Measurements from ENCODE around the gene LDB1.

The LDB1 gene

DNA sequence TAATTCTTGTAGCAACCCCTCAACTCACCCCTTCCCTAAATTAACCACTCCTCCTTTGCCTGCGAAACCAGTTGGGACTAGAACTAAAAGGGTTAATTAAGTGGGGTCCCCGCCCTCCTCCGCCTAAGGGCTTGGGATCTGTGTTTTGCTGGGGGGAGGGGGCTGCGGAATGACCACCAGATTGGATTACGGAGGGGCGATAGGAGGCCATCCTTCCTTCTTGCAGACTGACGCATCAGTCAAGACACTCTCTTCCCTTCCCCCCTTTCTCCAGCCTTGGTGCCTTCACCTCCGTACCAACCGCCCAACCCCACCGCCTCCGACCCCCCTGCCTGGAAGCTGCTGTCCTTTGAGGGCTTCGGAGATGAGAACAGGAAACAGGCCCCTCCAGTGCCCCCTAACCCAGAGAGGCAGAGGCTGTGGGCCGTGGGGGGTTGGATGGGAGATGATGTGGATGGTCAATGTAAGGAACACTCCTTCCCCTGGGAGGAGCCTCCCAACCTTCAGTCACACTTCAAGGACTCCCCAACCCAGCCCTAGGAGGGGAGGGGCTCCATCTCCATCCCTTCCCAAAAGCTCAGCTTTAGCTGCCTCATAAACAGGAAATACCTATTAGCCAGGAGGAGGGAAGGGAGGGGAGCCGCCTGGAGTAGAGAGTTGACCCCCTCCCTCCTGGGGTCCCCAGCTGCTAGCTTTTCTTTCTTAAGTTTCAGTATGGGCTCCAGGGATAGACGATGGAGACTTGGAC is 997 bp upstream of the LDB1 start:
- TF ChIP-seq CREB1 (IDR thresholded peaks at IDR 0.05; ENCODE audit: low read depth) (no peak), NFIC (IDR thresholded peaks at IDR 0.05) (no peak), EGR1 (IDR thresholded peaks at IDR 0.05) (no peak), EP300 (IDR thresholded peaks at IDR 0.05; ENCODE audit: borderline replicate concordance) (no peak; the same call in 1 of the 2 replicates), ZBTB7A (IDR thresholded peaks at IDR 0.05; ENCODE audit: low read depth) (0 out of 2 replicates have a peak, but pooled peaks have one; percentile 43)
- TF ChIP-seq, protein P1, sequence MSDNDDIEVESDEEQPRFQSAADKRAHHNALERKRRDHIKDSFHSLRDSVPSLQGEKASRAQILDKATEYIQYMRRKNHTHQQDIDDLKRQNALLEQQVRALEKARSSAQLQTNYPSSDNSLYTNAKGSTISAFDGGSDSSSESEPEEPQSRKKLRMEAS (IDR thresholded peaks at IDR 0.05), result 0 out of 2 replicates have a peak, but pooled peaks have one; percentile 13

DNA sequence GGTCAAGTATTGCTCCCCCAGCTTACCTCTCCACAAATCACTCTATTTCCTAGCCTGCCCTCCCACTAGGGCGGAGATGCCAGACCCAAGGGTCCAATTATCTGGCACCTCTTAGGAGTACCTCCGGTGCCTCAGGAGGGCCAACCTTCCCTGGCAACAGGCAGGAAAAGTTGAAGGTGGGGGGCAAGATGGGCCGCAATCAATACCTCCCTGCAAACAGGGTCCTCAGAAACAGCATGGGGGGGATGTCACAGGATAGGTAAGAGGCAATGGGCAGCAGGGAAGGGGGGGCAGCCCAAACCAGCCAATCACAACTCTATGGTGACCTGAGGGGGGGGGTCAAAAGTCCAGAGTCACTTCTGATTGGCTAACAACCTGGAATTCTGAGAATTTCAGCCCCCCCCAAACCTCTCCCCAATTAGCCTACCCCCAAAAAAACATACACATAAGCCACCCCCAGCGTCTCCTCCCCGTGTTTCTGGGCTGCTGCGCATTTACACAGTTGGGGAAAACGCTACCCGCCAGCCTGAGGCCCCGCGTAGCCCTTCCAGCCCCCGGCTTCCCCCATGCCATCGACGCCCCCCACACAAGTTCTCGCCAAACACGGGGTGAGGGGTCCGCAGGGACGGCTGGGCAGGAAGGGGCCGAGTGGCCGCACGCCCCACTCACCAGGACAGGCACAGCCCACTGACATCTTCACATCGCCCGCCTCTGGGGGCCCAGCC is 589 bp downstream of the LDB1 start:
- no peak for TF ChIP-seq CREB1 (IDR thresholded peaks at IDR 0.05; ENCODE audit: low read depth)
- no peak; the same call in 1 of the 2 replicates for TF ChIP-seq TAF1 (IDR thresholded peaks at IDR 0.05; ENCODE audit: low read depth)
- no peak for TF ChIP-seq EGR1 (IDR thresholded peaks at IDR 0.05)
- TF ChIP-seq CEBPB (IDR thresholded peaks at IDR 0.05), result no peak
- no peak for TF ChIP-seq RAD21 (IDR thresholded peaks at IDR 0.05; ENCODE audit: low read depth)
- TF ChIP-seq EP300 (IDR thresholded peaks at IDR 0.05; ENCODE audit: borderline replicate concordance), result no peak
- no peak for TF ChIP-seq FOXM1 (IDR thresholded peaks at IDR 0.05; ENCODE audit: borderline replicate concordance, low read depth)
- TF ChIP-seq, protein P2, sequence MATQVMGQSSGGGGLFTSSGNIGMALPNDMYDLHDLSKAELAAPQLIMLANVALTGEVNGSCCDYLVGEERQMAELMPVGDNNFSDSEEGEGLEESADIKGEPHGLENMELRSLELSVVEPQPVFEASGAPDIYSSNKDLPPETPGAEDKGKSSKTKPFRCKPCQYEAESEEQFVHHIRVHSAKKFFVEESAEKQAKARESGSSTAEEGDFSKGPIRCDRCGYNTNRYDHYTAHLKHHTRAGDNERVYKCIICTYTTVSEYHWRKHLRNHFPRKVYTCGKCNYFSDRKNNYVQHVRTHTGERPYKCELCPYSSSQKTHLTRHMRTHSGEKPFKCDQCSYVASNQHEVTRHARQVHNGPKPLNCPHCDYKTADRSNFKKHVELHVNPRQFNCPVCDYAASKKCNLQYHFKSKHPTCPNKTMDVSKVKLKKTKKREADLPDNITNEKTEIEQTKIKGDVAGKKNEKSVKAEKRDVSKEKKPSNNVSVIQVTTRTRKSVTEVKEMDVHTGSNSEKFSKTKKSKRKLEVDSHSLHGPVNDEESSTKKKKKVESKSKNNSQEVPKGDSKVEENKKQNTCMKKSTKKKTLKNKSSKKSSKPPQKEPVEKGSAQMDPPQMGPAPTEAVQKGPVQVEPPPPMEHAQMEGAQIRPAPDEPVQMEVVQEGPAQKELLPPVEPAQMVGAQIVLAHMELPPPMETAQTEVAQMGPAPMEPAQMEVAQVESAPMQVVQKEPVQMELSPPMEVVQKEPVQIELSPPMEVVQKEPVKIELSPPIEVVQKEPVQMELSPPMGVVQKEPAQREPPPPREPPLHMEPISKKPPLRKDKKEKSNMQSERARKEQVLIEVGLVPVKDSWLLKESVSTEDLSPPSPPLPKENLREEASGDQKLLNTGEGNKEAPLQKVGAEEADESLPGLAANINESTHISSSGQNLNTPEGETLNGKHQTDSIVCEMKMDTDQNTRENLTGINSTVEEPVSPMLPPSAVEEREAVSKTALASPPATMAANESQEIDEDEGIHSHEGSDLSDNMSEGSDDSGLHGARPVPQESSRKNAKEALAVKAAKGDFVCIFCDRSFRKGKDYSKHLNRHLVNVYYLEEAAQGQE (IDR thresholded peaks at IDR 0.05; ENCODE audit: low read depth), result no peak
- peak; percentile 99 for TF ChIP-seq TEAD4 (IDR thresholded peaks at IDR 0.05)
- TF ChIP-seq NFIC (IDR thresholded peaks at IDR 0.05), result no peak; the same call in 1 of the 2 replicates
- TF ChIP-seq, protein P3, sequence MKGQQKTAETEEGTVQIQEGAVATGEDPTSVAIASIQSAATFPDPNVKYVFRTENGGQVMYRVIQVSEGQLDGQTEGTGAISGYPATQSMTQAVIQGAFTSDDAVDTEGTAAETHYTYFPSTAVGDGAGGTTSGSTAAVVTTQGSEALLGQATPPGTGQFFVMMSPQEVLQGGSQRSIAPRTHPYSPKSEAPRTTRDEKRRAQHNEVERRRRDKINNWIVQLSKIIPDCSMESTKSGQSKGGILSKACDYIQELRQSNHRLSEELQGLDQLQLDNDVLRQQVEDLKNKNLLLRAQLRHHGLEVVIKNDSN (IDR thresholded peaks at IDR 0.05), result no peak
- peak; percentile 60; the same call in 1 of the 2 replicates for TF ChIP-seq ZBTB7A (IDR thresholded peaks at IDR 0.05; ENCODE audit: low read depth)
- TF ChIP-seq YY1 (IDR thresholded peaks at IDR 0.05; ENCODE audit: low read depth), result 0 out of 2 replicates have a peak, but pooled peaks have one; percentile 50
- peak; percentile 57; the same call in 1 of the 2 replicates for TF ChIP-seq TCF12 (IDR thresholded peaks at IDR 0.05; ENCODE audit: low read depth)

DNA sequence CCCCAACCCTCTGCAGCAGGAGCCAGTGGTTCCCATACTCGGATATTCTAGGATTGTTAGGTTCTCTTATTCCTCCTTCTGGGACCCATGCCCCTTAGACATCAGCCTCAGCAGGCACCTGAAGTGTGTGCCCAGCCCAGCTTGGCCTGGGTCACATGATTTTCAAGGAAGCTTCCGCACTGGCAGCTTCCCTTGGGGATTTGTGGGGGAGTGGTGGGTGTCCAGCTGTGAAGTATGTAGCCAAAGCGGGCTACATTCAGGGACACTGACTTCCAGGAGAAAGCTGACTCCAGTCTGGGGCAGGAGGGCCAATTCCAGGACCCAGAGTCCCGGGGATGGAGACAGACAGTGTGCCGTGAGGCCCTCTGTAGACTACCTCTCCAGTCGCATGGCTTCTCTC is 1.3 kb downstream of the LDB1 start:
- TF ChIP-seq, protein P2 (IDR thresholded peaks at IDR 0.05; ENCODE audit: low read depth), result no peak
- TF ChIP-seq, protein P1 (IDR thresholded peaks at IDR 0.05), result peak; percentile 46
- TF ChIP-seq, protein P3 (IDR thresholded peaks at IDR 0.05), result peak; percentile 92
- TF ChIP-seq FOXM1 (IDR thresholded peaks at IDR 0.05; ENCODE audit: borderline replicate concordance, low read depth) (no peak), TEAD4 (IDR thresholded peaks at IDR 0.05) (0 out of 2 replicates have a peak, but pooled peaks have one; percentile 5), NFIC (IDR thresholded peaks at IDR 0.05) (0 out of 2 replicates have a peak, but pooled peaks have one; percentile 12), EGR1 (IDR thresholded peaks at IDR 0.05) (peak; percentile 40; the same call in 1 of the 2 replicates)

DNA sequence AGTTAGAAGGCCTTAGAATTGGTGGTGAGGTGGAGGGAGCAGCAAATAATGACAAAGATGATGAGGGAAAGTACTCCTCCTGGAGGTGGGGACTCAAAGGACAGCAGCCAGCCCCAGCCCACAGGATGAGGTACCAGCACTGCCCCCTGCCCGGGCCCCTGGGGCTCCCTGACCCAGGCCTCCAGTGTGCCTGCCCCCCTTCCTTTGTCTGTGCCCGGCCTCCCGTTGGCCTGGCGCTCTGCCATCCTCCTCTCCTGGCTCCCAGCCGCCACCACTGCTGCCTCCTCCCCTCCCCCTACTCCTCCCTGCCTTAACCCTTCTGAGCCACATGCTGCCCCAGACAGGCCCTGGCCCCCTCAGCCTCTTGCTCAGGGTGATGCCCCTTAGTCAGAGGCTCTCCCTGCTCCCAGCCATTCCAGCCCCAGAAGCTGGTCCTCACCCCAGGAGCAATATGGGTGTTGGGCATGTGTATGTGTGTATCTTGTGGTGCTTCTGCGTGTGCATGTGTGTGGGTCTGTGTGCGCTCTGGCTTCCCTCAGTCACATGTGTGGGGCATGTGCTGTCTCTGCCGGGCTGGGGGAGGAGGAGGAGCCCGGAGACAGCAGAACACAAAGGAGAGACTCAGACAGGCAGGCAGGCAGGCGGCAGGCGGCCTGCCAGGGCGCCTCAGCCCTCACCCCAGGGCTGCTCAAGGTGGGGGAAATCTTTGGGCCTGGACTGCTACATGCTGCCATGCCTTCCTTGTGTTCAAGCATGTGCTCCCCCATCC is 2.6 kb downstream of the LDB1 start:
- TF ChIP-seq, protein P1 (IDR thresholded peaks at IDR 0.05), result peak; percentile 79
- 0 out of 2 replicates have a peak, but pooled peaks have one; percentile 43 for TF ChIP-seq TAF1 (IDR thresholded peaks at IDR 0.05; ENCODE audit: low read depth)
- TF ChIP-seq NFIC (IDR thresholded peaks at IDR 0.05), result peak; percentile 100
- peak; percentile 99 for TF ChIP-seq ZBTB7A (IDR thresholded peaks at IDR 0.05; ENCODE audit: low read depth)
- TF ChIP-seq TEAD4 (IDR thresholded peaks at IDR 0.05), result peak; percentile 76
- TF ChIP-seq EGR1 (IDR thresholded peaks at IDR 0.05), result no peak; the same call in 1 of the 2 replicates
- peak; percentile 96 for TF ChIP-seq TCF12 (IDR thresholded peaks at IDR 0.05; ENCODE audit: low read depth)
- TF ChIP-seq CREB1 (IDR thresholded peaks at IDR 0.05; ENCODE audit: low read depth), result no peak
- TF ChIP-seq CEBPB (IDR thresholded peaks at IDR 0.05), result peak; percentile 29; the same call in 1 of the 2 replicates
- TF ChIP-seq RAD21 (IDR thresholded peaks at IDR 0.05; ENCODE audit: low read depth), result 0 out of 2 replicates have a peak, but pooled peaks have one; percentile 6
- TF ChIP-seq, protein P2 (IDR thresholded peaks at IDR 0.05; ENCODE audit: low read depth), result no peak
- peak; percentile 61; the same call in 1 of the 2 replicates for TF ChIP-seq FOXM1 (IDR thresholded peaks at IDR 0.05; ENCODE audit: borderline replicate concordance, low read depth)
- peak; percentile 93 for TF ChIP-seq EP300 (IDR thresholded peaks at IDR 0.05; ENCODE audit: borderline replicate concordance)
- TF ChIP-seq, protein P3 (IDR thresholded peaks at IDR 0.05), result peak; percentile 17; the same call in 1 of the 2 replicates
- TF ChIP-seq YY1 (IDR thresholded peaks at IDR 0.05; ENCODE audit: low read depth), result peak; percentile 59; the same call in 1 of the 2 replicates

Measured in Ishikawa (cell line).